Adipocyte (in vitro differentiated cells): ENCODE data around the gene CDK17.
A peak's percentile ranks its signal among the peaks of the same experiment; 100 is the strongest.

Experiments used
- DNase-seq: peaks from one replicate; pipeline ENCODE4 v3.0.0-alpha.2; 2015; ENCODE audit warnings: low read depth
- H3K27me3 ChIP-seq: replicated peaks from 2 replicates; pipeline ENCODE4 v1.7.0; 2013; ENCODE audit warnings: mild to moderate bottlenecking, low read length, moderate library complexity; ENCODE audit not compliant: control insufficient read depth, insufficient read depth
- H3K36me3 ChIP-seq: 2 replicates; pipeline ENCODE4 v1.7.0; 2013; ENCODE audit warnings: low read length, mild to moderate bottlenecking, moderate library complexity; ENCODE audit not compliant: control insufficient read depth, insufficient read depth, severe bottlenecking
- H3K4me1 ChIP-seq: 2 replicates; pipeline ENCODE4 v1.7.0; 2013; ENCODE audit warnings: mild to moderate bottlenecking, low read length, moderate library complexity; ENCODE audit not compliant: control insufficient read depth, insufficient read depth
- H3K4me3 ChIP-seq: 2 replicates; pipeline ENCODE4 v1.7.0; 2013; ENCODE audit warnings: mild to moderate bottlenecking, low read length, moderate library complexity
- H3K9ac ChIP-seq: 2 replicates; pipeline ENCODE4 v1.7.0; 2013; ENCODE audit warnings: mild to moderate bottlenecking, low read length, moderate library complexity
- H3K9me3 ChIP-seq: 2 replicates; pipeline ENCODE4 v1.7.0; 2013; ENCODE audit warnings: mild to moderate bottlenecking, low read length, moderate library complexity; ENCODE audit not compliant: control insufficient read depth

CDK17 gene

DNA sequence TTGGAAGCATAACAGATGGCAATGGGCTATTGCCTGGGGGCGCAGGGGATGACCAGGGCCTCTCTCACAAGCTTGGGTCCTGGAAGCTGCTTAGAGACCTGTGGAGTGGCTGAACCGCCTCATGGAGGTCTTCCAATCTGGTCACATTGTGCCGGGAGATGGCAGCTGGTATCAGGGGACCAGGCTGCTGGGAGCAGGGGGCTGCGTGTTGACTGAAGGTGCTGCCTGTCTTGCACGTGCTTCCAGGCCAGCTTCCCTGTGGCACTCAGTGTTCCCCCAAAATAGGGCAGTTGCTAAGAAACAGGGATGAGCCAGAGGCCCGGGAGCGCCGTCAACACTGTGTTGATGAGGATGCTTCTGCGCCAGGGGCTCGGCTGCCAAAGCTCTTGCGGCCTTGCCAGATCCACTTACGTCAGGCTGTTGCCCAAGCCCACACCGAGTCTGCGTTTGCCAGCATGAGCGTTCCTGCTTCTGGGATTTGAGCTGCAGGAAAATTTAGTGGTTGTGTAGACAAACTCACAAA lies 166.2 kb downstream of the CDK17 start:
- H3K9me3 ChIP-seq = no peaks in the 10 kb centered on the region
- peak overlapping the region; percentile 50 for H3K9ac ChIP-seq
- H3K4me1 ChIP-seq = peaks cover 60% of the 10 kb centered on the region
- no peaks in the 10 kb centered on the region for H3K36me3 ChIP-seq
- no peak for DNase-seq
- no peaks in the 10 kb centered on the region for H3K27me3 ChIP-seq
- peak overlapping the region; percentile 29 for H3K4me3 ChIP-seq

DNA sequence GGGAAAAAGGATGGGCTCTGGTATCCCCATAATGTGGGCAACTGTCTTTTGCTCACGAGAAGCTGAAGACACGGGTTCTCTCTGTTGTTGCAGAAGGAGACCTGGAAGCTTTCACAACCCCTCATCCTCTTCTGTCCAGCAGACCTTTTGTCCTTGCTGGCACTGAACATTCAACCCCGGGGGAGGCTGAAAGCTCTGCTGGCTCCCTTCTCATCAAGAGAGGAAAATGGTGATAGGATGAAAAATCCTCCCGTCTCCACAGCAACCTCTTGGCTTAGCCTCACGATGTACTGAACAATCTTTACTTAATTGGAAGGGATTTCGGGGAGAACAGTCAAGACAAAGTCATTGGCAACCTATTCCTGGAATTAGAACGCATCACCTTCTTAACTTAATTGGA lies 167.1 kb downstream of the CDK17 start:
- Histone ChIP-seq H3K27me3 (no peaks in the 10 kb centered on the region), H3K4me1 (peaks cover 53% of the 10 kb centered on the region), H3K9me3 (no peaks in the 10 kb centered on the region), H3K36me3 (no peaks in the 10 kb centered on the region), H3K4me3 (no peak overlapping the region), H3K9ac (peak overlapping the region; percentile 24)
- DNase-seq = no peak

DNA sequence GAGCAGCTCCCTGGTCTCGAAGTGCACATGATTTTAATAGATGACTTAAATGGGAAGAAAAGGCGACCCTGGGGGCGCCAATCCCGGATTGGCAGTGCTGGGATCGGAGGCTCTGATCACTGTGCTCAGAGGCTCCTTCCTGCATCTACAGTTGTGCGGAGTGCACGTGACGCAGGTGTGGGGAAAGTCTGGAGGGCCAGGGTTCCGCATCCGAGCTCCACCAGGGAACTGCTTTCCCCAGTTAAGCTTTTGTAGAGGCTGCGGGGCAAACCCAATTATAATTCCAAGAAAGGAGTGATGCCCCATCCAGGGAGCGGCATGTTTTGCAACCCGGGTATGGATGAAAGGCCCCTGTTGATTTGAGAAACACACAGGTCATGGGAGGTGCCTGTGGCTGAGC lies 169.6 kb downstream of the CDK17 start:
- no peak overlapping the region for H3K9ac ChIP-seq
- H3K9me3 ChIP-seq = no peaks in the 10 kb centered on the region
- H3K27me3 ChIP-seq = no peaks in the 10 kb centered on the region
- no peak overlapping the region for H3K4me3 ChIP-seq
- no peak for DNase-seq
- peaks cover 3% of the 10 kb centered on the region for H3K36me3 ChIP-seq
- H3K4me1 ChIP-seq = peaks cover 28% of the 10 kb centered on the region

DNA sequence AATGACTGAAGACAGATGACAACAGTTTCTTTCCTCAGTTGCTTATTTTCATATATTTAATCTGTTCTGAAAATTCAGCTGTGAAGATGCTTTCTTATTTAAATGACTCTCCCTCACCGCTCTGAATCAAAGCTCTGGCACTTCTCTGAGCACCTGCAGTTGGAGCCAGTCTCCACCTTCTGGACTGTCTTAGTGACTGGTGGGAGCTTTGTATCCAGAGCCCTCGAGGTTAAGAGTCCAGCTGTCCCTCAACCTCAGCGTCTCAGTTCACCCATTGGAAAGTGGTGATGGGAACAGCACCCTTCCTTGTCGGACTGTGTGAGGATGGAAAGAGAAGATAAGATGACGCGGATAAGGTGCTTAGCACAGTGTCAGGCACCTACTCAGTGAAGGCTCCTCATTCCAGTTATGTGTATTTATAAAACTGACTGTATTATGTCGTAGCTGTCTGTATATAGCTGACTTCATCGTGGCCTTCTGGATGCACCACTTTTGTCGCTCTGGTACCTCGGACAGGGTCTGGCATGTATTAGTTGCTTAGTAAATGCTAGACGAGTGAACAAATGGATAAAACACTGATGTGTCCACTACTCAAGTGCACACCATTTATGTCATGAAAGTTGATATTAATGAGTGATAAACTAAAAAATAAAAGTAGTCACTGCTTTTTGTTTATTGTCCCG lies 171.5 kb downstream of the CDK17 start:
- no peak for DNase-seq
- no peaks in the 10 kb centered on the region for H3K9me3 ChIP-seq
- H3K4me3 ChIP-seq = no peak overlapping the region
- H3K36me3 ChIP-seq = peaks cover 18% of the 10 kb centered on the region
- no peaks in the 10 kb centered on the region for H3K27me3 ChIP-seq
- no peak overlapping the region for H3K9ac ChIP-seq
- H3K4me1 ChIP-seq = peaks cover 15% of the 10 kb centered on the region
